ENCODE measurements around the gene STXBP2. TPM values are rescaled to one million over a fixed set of nuclear protein-coding genes. Genes with fewer than 3 reads are reported as not detected.

STXBP2 gene
- total RNA-seq, 2 donors from 2014 or later: 61.0 to 151 TPM

- DNase-seq (peak in 3 of 4 donors; percentile 76 to 83 (median 78)), ATAC-seq (peak; percentile 40)
- TF ChIP-seq POLR2A (IDR thresholded peaks at IDR 0.05) (no peak), CTCF (IDR thresholded peaks at IDR 0.05) (no peak)
- Histone ChIP-seq H3K27me3 (no peaks in the 10 kb centered on the region), H3K4me3 (no peak overlapping the region), H3K27ac (peak overlapping the region in 2 of 4 donors; percentile 57), H3K4me1 (peaks cover 36% of the 10 kb centered on the region), H3K36me3 (replicated peaks in 1 of 2; ENCODE audit: insufficient read depth in 1 of 2, low read depth in 2 of 2) (no peaks in the 10 kb centered on the region), H3K9me3 (no peaks in the 10 kb centered on the region)
- 18 to 36% methylated on average over 14 to 15 of the region's 15 CpGs for WGBS, 2 donors
- intact Hi-C loops (cut with DNase I): no loop called here
Measured at GRCh38 chr19:7602240-7602934, 34.5 kb upstream of the STXBP2 start.

GRCh38 chr19:7602935-7603497 is 33.9 kb upstream of the STXBP2 start:
- H3K27ac ChIP-seq: peak overlapping the region in 2 of 4 donors; percentile 57
- no peaks in the 10 kb centered on the region for H3K9me3 ChIP-seq
- H3K4me1 ChIP-seq: peaks cover 30% of the 10 kb centered on the region
- WGBS, 2 donors: 43 to 61% methylated on average over 11 of the region's 11 CpGs
- TF ChIP-seq CTCF (IDR thresholded peaks at IDR 0.05) (no peak), POLR2A (IDR thresholded peaks at IDR 0.05) (no peak)
- no peaks in the 10 kb centered on the region for H3K36me3 ChIP-seq (replicated peaks in 1 of 2; ENCODE audit: insufficient read depth in 1 of 2, low read depth in 2 of 2)
- ATAC-seq (no peak), DNase-seq (no peak)
- no peaks in the 10 kb centered on the region for H3K27me3 ChIP-seq
- intact Hi-C loops (cut with DNase I): no loop called here
- no peak overlapping the region for H3K4me3 ChIP-seq

- Histone ChIP-seq H3K9me3 (no peaks in the 10 kb centered on the region), H3K27me3 (no peaks in the 10 kb centered on the region), H3K27ac (no peak overlapping the region), H3K4me1 (peaks cover 24% of the 10 kb centered on the region), H3K36me3 (replicated peaks in 1 of 2; ENCODE audit: insufficient read depth in 1 of 2, low read depth in 2 of 2) (no peaks in the 10 kb centered on the region), H3K4me3 (no peak overlapping the region)
- intact Hi-C loops (cut with DNase I): no loop called here
- 61 to 74% methylated on average over 5 to 9 of the region's 9 CpGs for WGBS, 2 donors
- no peak for ATAC-seq
- DNase-seq: no peak
- TF ChIP-seq POLR2A (IDR thresholded peaks at IDR 0.05) (no peak), CTCF (IDR thresholded peaks at IDR 0.05) (no peak)
Measured at GRCh38 chr19:7603919-7604318, 33.0 kb upstream of the STXBP2 start.

GRCh38 chr19:7605490-7606222 is 31.3 kb upstream of the STXBP2 start:
- 72 to 75% methylated on average over 14 of the region's 14 CpGs for WGBS, 2 donors
- TF ChIP-seq CTCF (IDR thresholded peaks at IDR 0.05) (no peak), POLR2A (IDR thresholded peaks at IDR 0.05) (no peak)
- no peak overlapping the region for H3K27ac ChIP-seq
- peaks cover 24% of the 10 kb centered on the region for H3K4me1 ChIP-seq
- H3K36me3 ChIP-seq (replicated peaks in 1 of 2; ENCODE audit: insufficient read depth in 1 of 2, low read depth in 2 of 2): peaks cover 5 to 9% of the 10 kb centered on the region in 2 donors
- intact Hi-C loops (cut with DNase I): no loop called here
- DNase-seq (peak in 2 of 4 donors; percentile 40 to 46), ATAC-seq (peak; percentile 45)
- H3K4me3 ChIP-seq: no peak overlapping the region
- H3K9me3 ChIP-seq: no peaks in the 10 kb centered on the region
- no peaks in the 10 kb centered on the region for H3K27me3 ChIP-seq

All from body of pancreas (tissue), 4 donors.